Fibroblast of pulmonary artery (primary cell): ENCODE data around the gene SEC24D.

ENCODE experiments used
- DNase-seq: peaks from one replicate; pipeline ENCODE4 v3.0.0-alpha.2; 2010; ENCODE audit warnings: low read depth
- H3K4me3 ChIP-seq: replicated peaks from 2 replicates; pipeline ENCODE4 v1.5.1; 2011; ENCODE audit warnings: low read depth, mild to moderate bottlenecking, control low read depth, low read length, moderate library complexity
- TF ChIP-seq, protein P1 (sequence below): IDR thresholded peaks from 2 replicates; pipeline ENCODE4 v1.5.1; 2011; ENCODE audit warnings: mild to moderate bottlenecking, control low read depth, low read length, inconsistent platforms; ENCODE audit errors: missing control alignments

SEC24D gene

DNA sequence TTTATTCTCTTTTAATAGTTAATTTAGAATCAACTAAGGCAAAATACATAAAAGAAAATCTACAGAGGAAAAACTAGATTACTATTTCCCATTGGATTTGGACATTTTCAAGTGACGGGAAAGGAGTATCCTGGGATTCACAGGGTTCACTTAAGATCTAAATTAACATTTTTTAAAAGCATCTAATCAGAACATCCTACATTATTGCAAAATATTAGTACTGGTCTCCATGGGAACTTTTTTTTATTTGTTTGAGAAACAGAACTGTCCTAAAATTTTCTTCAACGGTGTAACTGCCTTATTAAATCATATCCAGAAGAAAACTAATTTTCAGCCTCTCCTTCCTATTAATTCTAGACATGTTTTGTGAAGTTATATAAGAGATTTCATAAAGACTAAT is 81.0 kb downstream of the SEC24D start:
- DNase-seq, result no peak

DNA sequence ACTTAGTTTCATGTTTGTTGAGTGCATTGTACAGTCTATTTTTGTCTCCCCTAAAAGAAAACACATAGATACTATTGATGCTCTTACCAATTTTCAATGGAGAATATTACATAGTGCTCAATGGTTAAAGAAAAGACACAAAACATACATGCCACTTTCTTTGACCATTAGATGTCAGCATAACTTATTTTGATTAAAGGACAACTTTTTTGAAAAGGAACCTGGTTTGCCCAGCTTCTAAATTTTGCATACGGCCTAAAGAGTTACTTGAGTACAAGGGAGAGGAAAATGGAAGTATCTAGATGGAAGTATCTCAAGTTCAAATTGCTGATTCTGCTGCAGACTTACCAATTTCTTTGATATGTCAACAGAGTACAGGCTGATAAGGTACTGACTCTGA is 82.2 kb downstream of the SEC24D start:
- TF ChIP-seq, protein P1, sequence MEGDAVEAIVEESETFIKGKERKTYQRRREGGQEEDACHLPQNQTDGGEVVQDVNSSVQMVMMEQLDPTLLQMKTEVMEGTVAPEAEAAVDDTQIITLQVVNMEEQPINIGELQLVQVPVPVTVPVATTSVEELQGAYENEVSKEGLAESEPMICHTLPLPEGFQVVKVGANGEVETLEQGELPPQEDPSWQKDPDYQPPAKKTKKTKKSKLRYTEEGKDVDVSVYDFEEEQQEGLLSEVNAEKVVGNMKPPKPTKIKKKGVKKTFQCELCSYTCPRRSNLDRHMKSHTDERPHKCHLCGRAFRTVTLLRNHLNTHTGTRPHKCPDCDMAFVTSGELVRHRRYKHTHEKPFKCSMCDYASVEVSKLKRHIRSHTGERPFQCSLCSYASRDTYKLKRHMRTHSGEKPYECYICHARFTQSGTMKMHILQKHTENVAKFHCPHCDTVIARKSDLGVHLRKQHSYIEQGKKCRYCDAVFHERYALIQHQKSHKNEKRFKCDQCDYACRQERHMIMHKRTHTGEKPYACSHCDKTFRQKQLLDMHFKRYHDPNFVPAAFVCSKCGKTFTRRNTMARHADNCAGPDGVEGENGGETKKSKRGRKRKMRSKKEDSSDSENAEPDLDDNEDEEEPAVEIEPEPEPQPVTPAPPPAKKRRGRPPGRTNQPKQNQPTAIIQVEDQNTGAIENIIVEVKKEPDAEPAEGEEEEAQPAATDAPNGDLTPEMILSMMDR, result no peak
- no peak overlapping the region for H3K4me3 ChIP-seq
- DNase-seq, result no peak

More for the DNA sequence above, 81.0 kb downstream of the SEC24D start:
- H3K4me3 ChIP-seq, result no peak overlapping the region
- TF ChIP-seq, protein P1, result no peak

GRCh38 chr4:118753096-118753495 is 82.8 kb downstream of the SEC24D start:
- no peak overlapping the region for H3K4me3 ChIP-seq
- TF ChIP-seq, protein P1, result no peak
- DNase-seq, result no peak

- TF ChIP-seq, protein P1, result no peak
- no peak for DNase-seq
- no peak overlapping the region for H3K4me3 ChIP-seq
Measured at GRCh38 chr4:118752551-118752950, 83.4 kb downstream of the SEC24D start.

- TF ChIP-seq, protein P1, result no peak
- DNase-seq, result peak; percentile 66
- no peak overlapping the region for H3K4me3 ChIP-seq
Measured at GRCh38 chr4:118751629-118752323, 84.2 kb downstream of the SEC24D start.

DNA sequence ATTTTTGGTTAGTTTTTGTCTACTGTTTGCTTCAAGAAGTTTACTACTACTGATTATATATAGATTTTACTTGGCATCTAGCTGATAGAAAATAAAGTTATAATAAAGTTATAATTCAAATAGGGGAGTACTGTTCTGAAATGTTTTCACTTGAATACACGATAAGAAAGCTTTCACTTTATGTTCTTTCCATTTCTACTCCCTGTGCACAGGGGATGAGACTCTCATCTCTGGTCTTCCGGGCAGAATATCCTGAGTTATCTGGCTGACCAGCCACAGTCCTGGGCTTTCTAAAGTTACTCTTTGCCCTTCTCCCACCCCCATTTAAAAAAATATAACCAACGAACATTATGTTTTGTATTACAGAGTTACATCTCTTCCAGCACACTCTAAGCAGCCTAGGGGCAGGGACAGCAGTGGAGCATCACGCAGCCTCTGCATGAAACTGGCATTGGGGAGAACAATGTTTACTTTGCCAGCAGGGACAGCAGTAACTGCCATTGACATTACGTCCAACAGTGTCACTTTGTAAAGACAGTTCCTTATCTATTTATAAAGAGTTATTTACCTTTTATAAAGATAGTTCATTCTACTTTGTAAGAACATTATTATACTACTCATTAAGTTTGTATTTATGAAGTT is 86.5 kb downstream of the SEC24D start:
- H3K4me3 ChIP-seq, result no peak overlapping the region
- TF ChIP-seq, protein P1, result no peak
- no peak for DNase-seq
